Neural cell (in vitro differentiated cells): Measurements from ENCODE around the gene EYA3. TPM values are rescaled to one million over a fixed set of nuclear protein-coding genes. Genes with fewer than 3 reads are reported as not detected.

Experiments
- H2AFZ ChIP-seq: fragments of 200-600, 300-800 bp; sonication (generic), shearing (Covaris generic); 2 replicates; pipeline ENCODE4 v1.6.0; 2014; ENCODE audit warnings: low read depth, mild to moderate bottlenecking, antibody characterized with exemption, low read length, moderate library complexity
- H3F3A ChIP-seq: fragments of 200-600 bp; shearing (Covaris generic); 2 replicates; pipeline ENCODE4 v1.6.1; 2016; ENCODE audit warnings: mild to moderate bottlenecking, moderate library complexity, mixed read lengths, antibody characterized with exemption, low read length; ENCODE audit not compliant: insufficient read depth, poor library complexity, severe bottlenecking
- H3K27ac ChIP-seq: fragments of 200-600, 300-800 bp; sonication (generic), shearing (Covaris generic); 2 replicates; pipeline ENCODE4 v1.5.1; 2014; ENCODE audit warnings: mild to moderate bottlenecking, low read length, moderate library complexity
- H3K27me3 ChIP-seq: fragments of 300-800, 200-600 bp; sonication (generic), shearing (Covaris generic); 2 replicates; pipeline ENCODE4 v1.6.0; 2014; ENCODE audit warnings: mild to moderate bottlenecking, low read depth, low read length, moderate library complexity; ENCODE audit not compliant: insufficient read depth
- H3K36me3 ChIP-seq: fragments of 300-800, 200-600 bp; sonication (generic), shearing (Covaris generic); 2 replicates; pipeline ENCODE4 v1.5.1; 2014; ENCODE audit warnings: mild to moderate bottlenecking, antibody characterized with exemption, low read length, moderate library complexity; ENCODE audit not compliant: insufficient read depth
- H3K4me2 ChIP-seq: fragments of 300-800, 200-600 bp; sonication (generic), shearing (Covaris generic); 2 replicates; pipeline ENCODE4 v1.6.0; 2014; ENCODE audit warnings: mild to moderate bottlenecking, low read length
- H3K4me3 ChIP-seq: fragments of 300-800, 200-600 bp; sonication (generic), shearing (Covaris generic); 2 replicates; pipeline ENCODE4 v1.5.1; 2014; ENCODE audit warnings: mild to moderate bottlenecking, low read length, moderate library complexity
- H3K79me2 ChIP-seq: fragments of 200-600 bp; shearing (Covaris generic); replicated peaks from 2 replicates; pipeline ENCODE4 v1.6.0; 2014; ENCODE audit warnings: mild to moderate bottlenecking, low read length, moderate library complexity; ENCODE audit not compliant: insufficient read depth
- H3K9ac ChIP-seq: fragments of 300-800, 200-600 bp; sonication (generic), shearing (Covaris generic); 2 replicates; pipeline ENCODE4 v1.6.1; 2016; ENCODE audit warnings: mild to moderate bottlenecking, low read length, mixed read lengths
- H3K9me2 ChIP-seq: fragments of 200-600 bp; shearing (Covaris generic); 2 replicates; pipeline ENCODE4 v1.6.1; 2016; ENCODE audit warnings: mild to moderate bottlenecking, low read length, mixed read lengths; ENCODE audit not compliant: insufficient read depth
- H3K9me3 ChIP-seq: fragments of 200-600, 300-800 bp; sonication (generic), shearing (Covaris generic); 2 replicates; pipeline ENCODE4 v1.6.1; 2016; ENCODE audit warnings: mild to moderate bottlenecking, mixed run types, low read length, moderate library complexity, mixed read lengths
- H4K20me1 ChIP-seq: fragments of 200-600 bp; shearing (Covaris generic); 2 replicates; pipeline ENCODE4 v1.6.1; 2016; ENCODE audit warnings: mild to moderate bottlenecking, mixed run types; ENCODE audit not compliant: insufficient read depth
- EP300 ChIP-seq: fragments of 450-650 bp; conservative IDR thresholded peaks from 2 replicates; pipeline ENCODE4 v1.6.1; 2014; ENCODE audit warnings: antibody characterized with exemption, mild to moderate bottlenecking, moderate library complexity; ENCODE audit not compliant: poor library complexity, severe bottlenecking
- EZH2 ChIP-seq: fragments of 200-600, 300-800 bp; shearing (Covaris generic), sonication (generic); IDR thresholded peaks from 2 replicates; pipeline ENCODE4 v1.6.1; 2014; ENCODE audit warnings: antibody characterized with exemption, low read length, borderline replicate concordance, mild to moderate bottlenecking; ENCODE audit not compliant: insufficient read depth, poor library complexity, severe bottlenecking
- MXI1 ChIP-seq: fragments of 450-650 bp; conservative IDR thresholded peaks from 2 replicates; pipeline ENCODE4 v1.6.1; 2014; ENCODE audit warnings: antibody characterized with exemption, mild to moderate bottlenecking; ENCODE audit not compliant: poor library complexity, severe bottlenecking
- POLR2AphosphoS5 ChIP-seq: IDR thresholded peaks from 2 replicates; pipeline ENCODE4 v1.6.1; 2012
- RAD21 ChIP-seq: fragments of 450-650 bp; conservative IDR thresholded peaks from 2 replicates; pipeline ENCODE4 v1.6.1; 2014; ENCODE audit warnings: antibody characterized with exemption, mild to moderate bottlenecking, moderate library complexity
- REST ChIP-seq: IDR thresholded peaks from 2 replicates; pipeline ENCODE4 v1.6.1; 2012; ENCODE audit warnings: borderline replicate concordance
- SMC3 ChIP-seq: fragments of 450-650 bp; conservative IDR thresholded peaks from 2 replicates; pipeline ENCODE4 v1.6.1; 2014; ENCODE audit warnings: antibody characterized with exemption, mild to moderate bottlenecking, moderate library complexity; ENCODE audit not compliant: poor library complexity
- TAF1 ChIP-seq: IDR thresholded peaks from 2 replicates; pipeline ENCODE4 v1.6.1; 2012; ENCODE audit warnings: low read depth
- polyA plus RNA-seq: library from polyadenylated mRNA; depleted of rRNA; stranded (reverse); fragments of >200 nt; gene quantifications from 2 replicates; pipeline ENCODE4 v1.2.3, GENCODE V29; 2014
- TF ChIP-seq, protein P1 (sequence below): fragments of 450-650 bp; IDR thresholded peaks from 2 replicates; pipeline ENCODE4 v1.5.1; 2014; ENCODE audit warnings: antibody characterized with exemption, mild to moderate bottlenecking, moderate library complexity; ENCODE audit not compliant: poor library complexity, severe bottlenecking

EYA3 gene
- polyA plus RNA-seq, 1 donor from 2014 or later, result 11.2 TPM

DNA sequence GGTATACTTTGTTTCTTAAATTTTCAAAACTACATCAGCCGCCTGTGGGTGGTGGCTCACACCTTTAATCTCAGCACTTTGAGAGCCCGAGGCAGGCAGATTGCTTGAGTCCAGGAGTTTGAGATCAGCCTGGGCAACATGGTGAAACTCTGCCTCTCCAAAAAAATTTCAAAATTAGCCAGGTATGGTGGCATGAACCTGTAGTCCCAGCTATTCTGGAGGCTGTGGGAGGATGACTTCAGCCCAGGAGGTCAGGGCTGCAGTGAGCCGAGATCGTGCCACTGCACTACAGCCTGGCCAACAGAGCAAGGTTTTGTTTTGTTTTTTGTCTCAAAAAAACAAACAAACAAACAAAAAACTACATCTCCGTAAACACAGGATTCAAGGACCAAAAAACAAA is 3.3 kb downstream of the EYA3 start:
- H3K27me3 ChIP-seq, result no peaks in the 10 kb centered on the region
- no peak overlapping the region for H2AFZ ChIP-seq
- H4K20me1 ChIP-seq, result no peaks in the 10 kb centered on the region
- TF ChIP-seq MXI1, result no peak
- TF ChIP-seq EP300, result no peak
- no peak for TF ChIP-seq POLR2AphosphoS5
- TF ChIP-seq, protein P1, sequence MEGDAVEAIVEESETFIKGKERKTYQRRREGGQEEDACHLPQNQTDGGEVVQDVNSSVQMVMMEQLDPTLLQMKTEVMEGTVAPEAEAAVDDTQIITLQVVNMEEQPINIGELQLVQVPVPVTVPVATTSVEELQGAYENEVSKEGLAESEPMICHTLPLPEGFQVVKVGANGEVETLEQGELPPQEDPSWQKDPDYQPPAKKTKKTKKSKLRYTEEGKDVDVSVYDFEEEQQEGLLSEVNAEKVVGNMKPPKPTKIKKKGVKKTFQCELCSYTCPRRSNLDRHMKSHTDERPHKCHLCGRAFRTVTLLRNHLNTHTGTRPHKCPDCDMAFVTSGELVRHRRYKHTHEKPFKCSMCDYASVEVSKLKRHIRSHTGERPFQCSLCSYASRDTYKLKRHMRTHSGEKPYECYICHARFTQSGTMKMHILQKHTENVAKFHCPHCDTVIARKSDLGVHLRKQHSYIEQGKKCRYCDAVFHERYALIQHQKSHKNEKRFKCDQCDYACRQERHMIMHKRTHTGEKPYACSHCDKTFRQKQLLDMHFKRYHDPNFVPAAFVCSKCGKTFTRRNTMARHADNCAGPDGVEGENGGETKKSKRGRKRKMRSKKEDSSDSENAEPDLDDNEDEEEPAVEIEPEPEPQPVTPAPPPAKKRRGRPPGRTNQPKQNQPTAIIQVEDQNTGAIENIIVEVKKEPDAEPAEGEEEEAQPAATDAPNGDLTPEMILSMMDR, result no peak
- no peak for TF ChIP-seq RAD21
- TF ChIP-seq REST, result no peak
- TF ChIP-seq TAF1, result no peak
- no peak for TF ChIP-seq EZH2
- TF ChIP-seq SMC3, result no peak
- H3K4me3 ChIP-seq, result no peak overlapping the region
- no peaks in the 10 kb centered on the region for H3K9me2 ChIP-seq
- no peaks in the 10 kb centered on the region for H3K9me3 ChIP-seq
- no peak overlapping the region for H3K27ac ChIP-seq
- peaks cover 5% of the 10 kb centered on the region for H3F3A ChIP-seq
- H3K36me3 ChIP-seq, result no peaks in the 10 kb centered on the region
- no peak overlapping the region for H3K9ac ChIP-seq
- H3K79me2 ChIP-seq, result peaks cover 51% of the 10 kb centered on the region
- no peak overlapping the region for H3K4me2 ChIP-seq

GRCh38 chr1:28083876-28084275 is 4.5 kb downstream of the EYA3 start:
- Histone ChIP-seq H3K79me2 (peaks cover 51% of the 10 kb centered on the region), H4K20me1 (no peaks in the 10 kb centered on the region), H3K9me3 (no peaks in the 10 kb centered on the region)

More at GRCh38 chr1:28083876-28084275, 4.5 kb downstream of the EYA3 start:
- H3K27me3 ChIP-seq, result no peaks in the 10 kb centered on the region
- peaks cover 5% of the 10 kb centered on the region for H3F3A ChIP-seq
- TF ChIP-seq RAD21 (no peak), EP300 (no peak), REST (no peak), SMC3 (no peak), MXI1 (no peak), POLR2AphosphoS5 (no peak)
- no peak overlapping the region for H2AFZ ChIP-seq
- no peak overlapping the region for H3K4me2 ChIP-seq
- no peaks in the 10 kb centered on the region for H3K36me3 ChIP-seq
- H3K27ac ChIP-seq, result no peak overlapping the region
- H3K4me3 ChIP-seq, result no peak overlapping the region
- no peak overlapping the region for H3K9ac ChIP-seq
- no peaks in the 10 kb centered on the region for H3K9me2 ChIP-seq
